ENCODE data around the gene KRT6C. TPM values are rescaled to one million over a fixed set of nuclear protein-coding genes. Genes with fewer than 3 reads are reported as not detected.

The KRT6C gene
- total and polyA plus RNA-seq, 4 experiments from 2014 or later = not detected

GRCh38 chr12:52477651-52478050 is 4.0 kb upstream of the KRT6C start:
- peaks cover 11 to 18% of the 10 kb centered on the region in 2 donors for H3K27me3 Mint-ChIP-seq
- Histone ChIP-seq H3K9me3 (ENCODE audit: control insufficient read depth in 1 of 2, low read length in 2 of 2) (no peaks in the 10 kb centered on the region), H3K27me3 (ENCODE audit: insufficient read depth, low read length) (no peaks in the 10 kb centered on the region), H3K27ac (ENCODE audit: low read depth, low read length) (no peak overlapping the region), H3K4me1 (ENCODE audit: insufficient read depth, low read length) (no peaks in the 10 kb centered on the region), H3K4me3 (ENCODE audit: low read length in 2 of 2) (no peak overlapping the region), H3K36me3 (ENCODE audit: insufficient read depth, low read length) (no peaks in the 10 kb centered on the region)
- H3K36me3 Mint-ChIP-seq = no peaks in the 10 kb centered on the region
- no peak overlapping the region for H3K4me3 Mint-ChIP-seq
- ChIA-PET POLR2A (ENCODE audit: partially characterized antibody) (no interaction called here), CTCF (ENCODE audit: partially characterized antibody) (no interaction called here)
- H3K9me3 Mint-ChIP-seq = peaks cover 0 to 15% (median 1%) of the 10 kb centered on the region in 8 donors
- DNase-seq = no peak
- intact Hi-C loops (cut with micrococcal nuclease) = no loop called here
- no peaks in the 10 kb centered on the region for H3K4me1 Mint-ChIP-seq
- H3K27ac Mint-ChIP-seq = no peak overlapping the region

GRCh38 chr12:52474212-52474611 is 607 bp upstream of the KRT6C start:
- no peak for DNase-seq
- Mint-ChIP-seq H3K4me1 (no peaks in the 10 kb centered on the region), H3K9me3 (peaks cover 0 to 7% (median 0%) of the 10 kb centered on the region in 8 donors), H3K36me3 (no peaks in the 10 kb centered on the region), H3K4me3 (no peak overlapping the region), H3K27me3 (peaks cover 13 to 14% of the 10 kb centered on the region in 2 donors), H3K27ac (no peak overlapping the region)
- Histone ChIP-seq H3K4me3 (ENCODE audit: low read length in 2 of 2) (no peak overlapping the region), H3K27me3 (ENCODE audit: insufficient read depth, low read length) (no peaks in the 10 kb centered on the region), H3K27ac (ENCODE audit: low read depth, low read length) (no peak overlapping the region), H3K36me3 (ENCODE audit: insufficient read depth, low read length) (no peaks in the 10 kb centered on the region), H3K4me1 (ENCODE audit: insufficient read depth, low read length) (no peaks in the 10 kb centered on the region), H3K9me3 (ENCODE audit: control insufficient read depth in 1 of 2, low read length in 2 of 2) (no peaks in the 10 kb centered on the region)
- ChIA-PET CTCF (ENCODE audit: partially characterized antibody) (no interaction called here), POLR2A (ENCODE audit: partially characterized antibody) (no interaction called here)
- intact Hi-C loops (cut with micrococcal nuclease) = no loop called here

GRCh38 chr12:52469853-52470252 is 3.8 kb downstream of the KRT6C start:
- Histone ChIP-seq H3K9me3 (ENCODE audit: control insufficient read depth in 1 of 2, low read length in 2 of 2) (no peaks in the 10 kb centered on the region), H3K27me3 (ENCODE audit: insufficient read depth, low read length) (no peaks in the 10 kb centered on the region), H3K4me1 (ENCODE audit: insufficient read depth, low read length) (no peaks in the 10 kb centered on the region), H3K27ac (ENCODE audit: low read depth, low read length) (no peak overlapping the region), H3K36me3 (ENCODE audit: insufficient read depth, low read length) (no peaks in the 10 kb centered on the region), H3K4me3 (ENCODE audit: low read length in 2 of 2) (no peak overlapping the region)
- no peak overlapping the region for H3K4me3 Mint-ChIP-seq
- CTCF ChIA-PET (ENCODE audit: partially characterized antibody) = no interaction called here
- no peak for DNase-seq
- H3K27ac Mint-ChIP-seq = no peak overlapping the region
- H3K27me3 Mint-ChIP-seq = peaks cover 15 to 17% of the 10 kb centered on the region in 2 donors
- H3K9me3 Mint-ChIP-seq = no peaks in the 10 kb centered on the region
- H3K4me1 Mint-ChIP-seq = no peaks in the 10 kb centered on the region
- intact Hi-C loops (cut with micrococcal nuclease) = no loop called here
- no peaks in the 10 kb centered on the region for H3K36me3 Mint-ChIP-seq
- POLR2A ChIA-PET (ENCODE audit: partially characterized antibody) = no interaction called here

GRCh38 chr12:52464897-52465296 is 8.7 kb downstream of the KRT6C start:
- Histone ChIP-seq H3K4me1 (ENCODE audit: insufficient read depth, low read length) (no peaks in the 10 kb centered on the region), H3K4me3 (ENCODE audit: low read length in 2 of 2) (no peak overlapping the region), H3K27ac (ENCODE audit: low read depth, low read length) (no peak overlapping the region), H3K9me3 (ENCODE audit: control insufficient read depth in 1 of 2, low read length in 2 of 2) (no peaks in the 10 kb centered on the region), H3K36me3 (ENCODE audit: insufficient read depth, low read length) (no peaks in the 10 kb centered on the region), H3K27me3 (ENCODE audit: insufficient read depth, low read length) (no peaks in the 10 kb centered on the region)
- H3K4me3 Mint-ChIP-seq = no peak overlapping the region
- no peaks in the 10 kb centered on the region for H3K9me3 Mint-ChIP-seq
- no peak overlapping the region for H3K27ac Mint-ChIP-seq
- ChIA-PET POLR2A (ENCODE audit: partially characterized antibody) (no interaction called here), CTCF (ENCODE audit: partially characterized antibody) (no interaction called here)
- DNase-seq = no peak
- H3K36me3 Mint-ChIP-seq = no peaks in the 10 kb centered on the region
- peaks cover 14 to 16% of the 10 kb centered on the region in 2 donors for H3K27me3 Mint-ChIP-seq
- intact Hi-C loops (cut with micrococcal nuclease) = no loop called here
- no peaks in the 10 kb centered on the region for H3K4me1 Mint-ChIP-seq

- CTCF ChIA-PET (ENCODE audit: partially characterized antibody) = no interaction called here
- Histone ChIP-seq H3K36me3 (ENCODE audit: insufficient read depth, low read length) (no peaks in the 10 kb centered on the region), H3K4me3 (ENCODE audit: low read length in 2 of 2) (no peak overlapping the region), H3K27me3 (ENCODE audit: insufficient read depth, low read length) (no peaks in the 10 kb centered on the region), H3K27ac (ENCODE audit: low read depth, low read length) (no peak overlapping the region), H3K9me3 (ENCODE audit: control insufficient read depth in 1 of 2, low read length in 2 of 2) (no peaks in the 10 kb centered on the region), H3K4me1 (ENCODE audit: insufficient read depth, low read length) (no peaks in the 10 kb centered on the region)
- Mint-ChIP-seq H3K9me3 (no peaks in the 10 kb centered on the region), H3K27ac (no peak overlapping the region), H3K36me3 (no peaks in the 10 kb centered on the region), H3K4me1 (no peaks in the 10 kb centered on the region), H3K27me3 (peaks cover 7 to 14% of the 10 kb centered on the region in 2 donors), H3K4me3 (no peak overlapping the region)
- intact Hi-C loops (cut with micrococcal nuclease) = no loop called here
- DNase-seq = no peak
- POLR2A ChIA-PET (ENCODE audit: partially characterized antibody) = no interaction called here
Measured at GRCh38 chr12:52461693-52462092, 11.9 kb downstream of the KRT6C start.

GRCh38 chr12:52458861-52459260 is 14.7 kb downstream of the KRT6C start:
- CTCF ChIA-PET (ENCODE audit: partially characterized antibody) = no interaction called here
- H3K4me3 Mint-ChIP-seq = no peak overlapping the region
- peaks cover 7 to 10% of the 10 kb centered on the region in 2 donors for H3K27me3 Mint-ChIP-seq
- POLR2A ChIA-PET (ENCODE audit: partially characterized antibody) = no interaction called here
- no peak overlapping the region for H3K27ac Mint-ChIP-seq
- H3K27ac ChIP-seq (ENCODE audit: low read depth, low read length) = no peak overlapping the region
- H3K27me3 ChIP-seq (ENCODE audit: insufficient read depth, low read length) = no peaks in the 10 kb centered on the region
- no peaks in the 10 kb centered on the region for H3K36me3 Mint-ChIP-seq
- H3K9me3 ChIP-seq (ENCODE audit: control insufficient read depth in 1 of 2, low read length in 2 of 2) = no peaks in the 10 kb centered on the region
- H3K4me1 Mint-ChIP-seq = peaks cover 0 to 8% (median 3%) of the 10 kb centered on the region in 4 donors
- no peak for DNase-seq
- no peaks in the 10 kb centered on the region for H3K9me3 Mint-ChIP-seq
- no peaks in the 10 kb centered on the region for H3K4me1 ChIP-seq (ENCODE audit: insufficient read depth, low read length)
- H3K36me3 ChIP-seq (ENCODE audit: insufficient read depth, low read length) = no peaks in the 10 kb centered on the region
- no peak overlapping the region for H3K4me3 ChIP-seq (ENCODE audit: low read length in 2 of 2)
- intact Hi-C loops (cut with micrococcal nuclease) = no loop called here

GRCh38 chr12:52455821-52456220 is 17.8 kb downstream of the KRT6C start:
- Histone ChIP-seq H3K36me3 (ENCODE audit: insufficient read depth, low read length) (no peaks in the 10 kb centered on the region), H3K27me3 (ENCODE audit: insufficient read depth, low read length) (no peaks in the 10 kb centered on the region), H3K9me3 (ENCODE audit: control insufficient read depth in 1 of 2, low read length in 2 of 2) (no peaks in the 10 kb centered on the region), H3K27ac (ENCODE audit: low read depth, low read length) (no peak overlapping the region), H3K4me1 (ENCODE audit: insufficient read depth, low read length) (no peaks in the 10 kb centered on the region), H3K4me3 (ENCODE audit: low read length in 2 of 2) (no peak overlapping the region)
- H3K27ac Mint-ChIP-seq = no peak overlapping the region
- no peak overlapping the region for H3K4me3 Mint-ChIP-seq
- no peak for DNase-seq
- H3K36me3 Mint-ChIP-seq = no peaks in the 10 kb centered on the region
- H3K9me3 Mint-ChIP-seq = no peaks in the 10 kb centered on the region
- POLR2A ChIA-PET (ENCODE audit: partially characterized antibody) = no interaction called here
- peaks cover 8 to 9% of the 10 kb centered on the region in 2 donors for H3K27me3 Mint-ChIP-seq
- H3K4me1 Mint-ChIP-seq = peaks cover 0 to 8% (median 3%) of the 10 kb centered on the region in 4 donors
- CTCF ChIA-PET (ENCODE audit: partially characterized antibody) = no interaction called here
- intact Hi-C loops (cut with micrococcal nuclease) = no loop called here

Data from CD4-positive, alpha-beta memory T cell (primary cell).